Fibroblast of mammary gland (primary cell): ENCODE results near the gene ACTC1.

Source experiments
- DNase-seq: peaks from one replicate; pipeline ENCODE4 v3.0.0-alpha.2; 2010; ENCODE audit warnings: low read depth
- H3K4me3 ChIP-seq: 2 replicates; pipeline ENCODE4 v1.5.1; 2011; ENCODE audit warnings: low read depth, mild to moderate bottlenecking, low read length, moderate library complexity; ENCODE audit not compliant: control insufficient read depth
- TF ChIP-seq, protein P1 (sequence below): conservative IDR thresholded peaks from 2 replicates; pipeline ENCODE4 v1.5.1; 2011; ENCODE audit warnings: low read depth, low read length, inconsistent platforms; ENCODE audit not compliant: control insufficient read depth, insufficient read depth

The ACTC1 gene

DNA sequence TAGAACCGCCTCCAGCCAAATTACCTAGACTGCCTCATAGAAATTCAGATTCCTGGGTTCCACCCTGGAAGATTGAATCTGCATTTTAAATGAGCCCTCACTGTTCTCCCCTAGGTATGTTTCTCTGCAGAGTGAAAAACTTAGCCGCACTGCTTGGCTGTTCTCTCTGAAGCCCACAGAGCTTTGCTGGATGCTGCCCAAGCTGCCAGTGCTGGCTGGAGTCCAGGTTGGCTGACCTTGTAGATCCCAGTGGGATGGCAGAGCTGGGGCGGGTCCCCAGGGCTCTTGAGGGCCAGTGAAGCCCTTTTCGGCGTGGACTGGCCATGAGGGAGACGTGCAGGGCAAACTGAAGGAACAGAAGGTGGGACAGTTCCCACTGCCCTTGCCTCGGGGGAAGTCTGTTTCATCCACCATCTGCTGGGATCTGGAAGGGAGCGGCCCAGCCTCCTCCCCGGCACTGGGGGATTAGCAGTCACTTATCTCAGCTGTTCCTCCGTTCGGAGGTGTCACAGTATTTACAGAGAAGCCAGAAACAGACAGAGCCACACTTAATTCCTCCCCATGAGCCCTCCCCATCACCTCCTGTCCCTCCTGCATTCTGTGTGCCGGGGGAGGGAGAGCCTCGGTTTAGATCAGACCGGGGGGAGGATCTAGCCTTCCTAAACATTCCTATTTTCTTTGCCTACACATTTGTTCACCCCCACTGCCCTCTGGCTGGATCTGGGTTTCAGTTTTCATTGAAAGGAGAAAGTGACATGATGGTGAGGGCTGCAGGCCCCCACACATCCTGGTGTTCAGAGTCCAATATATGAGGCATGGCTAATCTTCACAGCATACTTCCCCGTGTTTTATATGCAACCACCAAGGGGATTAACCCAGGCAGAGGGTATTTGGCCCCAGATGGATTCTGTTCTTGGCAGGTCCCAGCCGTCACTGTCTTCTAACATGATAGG is 4.1 kb upstream of the ACTC1 start:
- DNase-seq: no peak
- no peak overlapping the region for H3K4me3 ChIP-seq

DNA sequence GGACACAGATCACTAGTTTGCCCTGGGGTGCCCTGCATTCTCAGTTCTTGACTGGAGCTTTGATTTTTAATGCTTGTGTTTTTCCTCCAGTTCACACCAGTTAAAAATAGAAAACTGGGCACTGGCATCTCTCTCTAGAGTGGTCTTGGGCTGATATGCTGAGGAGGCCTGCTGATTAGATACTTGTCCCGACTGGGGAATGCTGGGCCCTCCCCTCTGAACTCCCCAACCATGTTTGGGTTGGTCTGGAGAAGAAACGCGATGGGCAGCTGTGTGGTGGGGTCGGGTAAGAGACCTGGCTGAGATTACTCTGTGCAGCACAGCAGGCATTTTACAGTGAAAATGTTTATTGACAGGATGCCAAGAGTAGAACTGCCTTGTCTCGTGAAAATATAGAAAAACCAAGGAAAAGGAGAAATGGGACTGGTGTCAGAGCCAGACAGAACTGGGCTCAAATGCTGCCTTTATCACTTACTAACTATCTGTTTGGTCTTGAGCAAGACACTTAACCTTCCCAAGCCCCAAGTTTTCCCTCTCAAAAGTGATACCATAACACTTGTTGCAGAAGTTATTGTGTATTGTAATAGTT is 1.6 kb upstream of the ACTC1 start:
- no peak overlapping the region for H3K4me3 ChIP-seq
- TF ChIP-seq, protein P1, sequence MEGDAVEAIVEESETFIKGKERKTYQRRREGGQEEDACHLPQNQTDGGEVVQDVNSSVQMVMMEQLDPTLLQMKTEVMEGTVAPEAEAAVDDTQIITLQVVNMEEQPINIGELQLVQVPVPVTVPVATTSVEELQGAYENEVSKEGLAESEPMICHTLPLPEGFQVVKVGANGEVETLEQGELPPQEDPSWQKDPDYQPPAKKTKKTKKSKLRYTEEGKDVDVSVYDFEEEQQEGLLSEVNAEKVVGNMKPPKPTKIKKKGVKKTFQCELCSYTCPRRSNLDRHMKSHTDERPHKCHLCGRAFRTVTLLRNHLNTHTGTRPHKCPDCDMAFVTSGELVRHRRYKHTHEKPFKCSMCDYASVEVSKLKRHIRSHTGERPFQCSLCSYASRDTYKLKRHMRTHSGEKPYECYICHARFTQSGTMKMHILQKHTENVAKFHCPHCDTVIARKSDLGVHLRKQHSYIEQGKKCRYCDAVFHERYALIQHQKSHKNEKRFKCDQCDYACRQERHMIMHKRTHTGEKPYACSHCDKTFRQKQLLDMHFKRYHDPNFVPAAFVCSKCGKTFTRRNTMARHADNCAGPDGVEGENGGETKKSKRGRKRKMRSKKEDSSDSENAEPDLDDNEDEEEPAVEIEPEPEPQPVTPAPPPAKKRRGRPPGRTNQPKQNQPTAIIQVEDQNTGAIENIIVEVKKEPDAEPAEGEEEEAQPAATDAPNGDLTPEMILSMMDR: no peak
- no peak for DNase-seq

More for the DNA sequence above, 4.1 kb upstream of the ACTC1 start:
- TF ChIP-seq, protein P1: no peak

DNA sequence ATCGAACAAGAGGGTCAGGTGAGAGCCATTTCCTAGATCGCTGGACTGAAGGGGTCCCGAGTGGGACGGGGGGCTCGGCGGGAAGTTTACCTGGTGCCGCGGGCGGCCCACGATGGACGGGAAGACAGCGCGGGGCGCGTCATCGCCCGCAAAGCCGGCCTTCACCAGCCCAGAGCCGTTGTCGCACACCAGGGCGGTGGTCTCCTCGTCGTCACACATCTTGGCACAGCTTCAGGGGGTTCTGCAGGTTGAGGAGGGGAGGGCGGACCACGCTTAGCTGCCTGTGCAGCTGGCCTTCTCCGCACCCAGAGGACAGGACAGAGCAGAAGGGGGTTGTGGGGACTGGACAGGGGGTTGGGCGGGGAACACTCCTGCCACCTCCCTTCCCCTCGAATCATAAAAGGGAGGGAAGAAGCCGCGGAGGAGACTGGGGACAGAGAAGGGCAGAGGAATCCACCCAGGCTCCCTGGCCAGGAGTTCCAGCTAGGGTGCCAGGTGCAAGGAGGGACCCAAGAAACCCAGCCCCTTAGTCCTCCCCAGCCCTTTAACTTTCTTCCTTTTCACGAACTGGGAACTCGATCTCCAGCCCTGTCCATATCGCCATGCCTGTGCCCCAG is 651 bp downstream of the ACTC1 start:
- H3K4me3 ChIP-seq: no peak overlapping the region
- TF ChIP-seq, protein P1: no peak
- DNase-seq: no peak

DNA sequence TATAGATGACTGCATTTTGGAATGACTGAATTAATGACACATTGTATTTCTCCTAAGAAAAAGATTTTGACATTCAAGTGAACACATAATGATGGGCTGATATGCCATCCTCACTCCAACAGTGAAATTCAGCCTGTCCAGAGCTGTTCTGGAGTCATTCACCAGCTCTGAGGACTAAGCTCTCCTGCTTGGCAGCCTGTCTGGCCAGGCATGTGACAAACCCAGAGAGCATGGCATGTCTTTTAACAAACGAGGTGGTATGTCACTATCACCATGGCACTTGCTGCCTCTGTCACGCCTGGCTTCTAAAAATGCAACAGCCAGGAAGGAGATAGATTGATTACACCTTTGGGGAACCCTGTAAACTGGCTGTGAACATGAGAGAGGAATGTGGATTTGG is 1.4 kb downstream of the ACTC1 start:
- DNase-seq: no peak
- H3K4me3 ChIP-seq: no peak overlapping the region
- TF ChIP-seq, protein P1: no peak

DNA sequence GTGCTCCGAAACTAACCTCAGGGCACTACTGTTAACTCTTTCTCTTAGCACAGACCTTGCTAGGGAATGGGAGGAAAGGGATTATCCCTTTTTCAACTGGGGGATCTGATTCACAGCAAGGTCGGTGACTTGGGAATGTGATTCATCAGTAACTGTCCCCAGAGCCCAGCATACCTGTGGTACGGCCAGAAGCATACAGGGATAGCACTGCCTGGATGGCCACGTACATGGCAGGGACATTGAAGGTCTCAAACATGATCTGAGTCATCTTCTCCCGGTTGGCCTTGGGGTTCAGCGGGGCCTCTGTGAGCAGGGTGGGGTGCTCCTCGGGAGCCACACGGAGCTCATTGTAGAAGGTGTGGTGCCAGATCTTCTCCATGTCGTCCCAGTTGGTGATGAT is 2.3 kb downstream of the ACTC1 start:
- no peak overlapping the region for H3K4me3 ChIP-seq
- no peak for DNase-seq
- TF ChIP-seq, protein P1: no peak

DNA sequence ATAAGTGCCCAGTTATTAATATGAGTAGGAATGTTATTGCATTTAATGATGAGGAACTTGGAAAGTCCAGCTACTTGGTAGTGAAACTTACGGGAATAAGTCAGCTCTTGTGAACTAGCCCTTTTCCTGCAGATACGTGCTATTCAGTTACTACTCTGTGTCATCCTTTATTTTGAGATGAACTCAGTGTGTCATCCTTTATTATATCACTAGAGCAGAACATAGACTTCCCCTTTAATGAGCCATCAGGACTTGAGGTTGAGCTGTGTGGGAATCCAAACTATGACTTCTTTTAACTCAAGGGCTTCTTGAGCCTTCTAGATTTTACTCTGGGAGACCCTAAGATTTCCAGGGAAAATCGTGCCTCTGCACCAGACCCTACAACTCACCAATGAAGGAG is 3.6 kb downstream of the ACTC1 start:
- TF ChIP-seq, protein P1: no peak
- no peak overlapping the region for H3K4me3 ChIP-seq
- DNase-seq: no peak
